Common myeloid progenitor, CD34-positive (primary cell): ENCODE results near the gene CRELD1.
"Not testable (repeated sequence)": the region's sequence is repeated elsewhere in the genome, so short reads cannot be mapped to it uniquely, and the experiment has no call there.

Experiments used
- CTCF ChIA-PET: fragments of 350-600 bp; sonication (Branson Sonifier 250); formaldehyde crosslinking; loops from one replicate; lab custom pipeline; 2021; ENCODE audit warnings: antibody characterized with exemption; lab: Charles Lee
- POLR2A ChIA-PET: fragments of 350-600 bp; sonication (Branson Sonifier 250); formaldehyde crosslinking; loops from one replicate; lab custom pipeline; 2021; ENCODE audit warnings: antibody characterized with exemption; lab: Charles Lee
- DNase-seq, 3 donors: peaks; one replicate each; pipeline versions ENCODE4 v3.0.0 to v3.0.0-alpha.2; 2013
- H3K27ac ChIP-seq, 2 experiments: 1 replicate in 1 of 2; 2 replicates in 1 of 2; pipeline ENCODE4 v1.7.0; 2013; ENCODE audit warnings: inconsistent platforms in 2 of 2, low read length in 2 of 2, mild to moderate bottlenecking in 2 of 2, low read depth in 1 of 2, moderate library complexity in 1 of 2; ENCODE audit not compliant: severe bottlenecking in 2 of 2, insufficient read depth in 1 of 2, poor library complexity in 1 of 2
- H3K27me3 ChIP-seq, 5 experiments: replicated peaks in 2 of 5; 1 replicate in 3 of 5; 2 replicates in 2 of 5; pipeline versions ENCODE4 v1.6.1 to v1.7.0; 2013; ENCODE audit warnings: low read length in 4 of 5, mild to moderate bottlenecking in 2 of 5, moderate library complexity in 2 of 5, inconsistent platforms in 1 of 5; ENCODE audit not compliant: insufficient read depth in 5 of 5, control insufficient read depth in 4 of 5
- H3K36me3 ChIP-seq, 4 experiments: 1 replicate in 2 of 4; 2 replicates in 2 of 4; pipeline versions ENCODE4 v1.6.1 to v1.7.0; 2013; ENCODE audit warnings: low read length in 3 of 4, control low read depth in 1 of 4, mild to moderate bottlenecking in 1 of 4; ENCODE audit not compliant: control insufficient read depth in 4 of 4, insufficient read depth in 4 of 4
- H3K4me1 ChIP-seq, 4 experiments: 1 replicate in 3 of 4; 2 replicates in 1 of 4; pipeline versions ENCODE4 v1.6.1 to v1.7.1; 2013; ENCODE audit warnings: low read length in 3 of 4, mild to moderate bottlenecking in 3 of 4, control low read depth in 1 of 4, inconsistent platforms in 1 of 4, moderate library complexity in 1 of 4; ENCODE audit not compliant: control insufficient read depth in 4 of 4, insufficient read depth in 4 of 4; ENCODE audit errors: control extremely low read depth in 1 of 4
- H3K4me3 ChIP-seq, 7 experiments: 1 replicate in 4 of 7; 2 replicates in 3 of 7; pipeline versions ENCODE4 v1.5.1 to v1.7.0; 2013; ENCODE audit warnings: mild to moderate bottlenecking in 7 of 7, low read length in 6 of 7, moderate library complexity in 6 of 7, inconsistent platforms in 2 of 7, low read depth in 2 of 7, control low read depth in 1 of 7; ENCODE audit not compliant: insufficient read depth in 4 of 7, control insufficient read depth in 1 of 7; ENCODE audit errors: extremely low read depth in 1 of 7
- H3K9me3 ChIP-seq, 5 experiments: 1 replicate in 4 of 5; 2 replicates in 1 of 5; pipeline versions ENCODE4 v1.6.1 to v1.7.1; 2013; ENCODE audit warnings: low read length in 4 of 5, mild to moderate bottlenecking in 2 of 5, inconsistent platforms in 1 of 5, low read depth in 1 of 5, moderate library complexity in 1 of 5; ENCODE audit not compliant: control insufficient read depth in 4 of 5, insufficient read depth in 2 of 5; ENCODE audit errors: control extremely low read depth in 1 of 5
- WGBS: methylation state at CpG from one replicate; pipeline ENCODE4 v1.1.5; 2013; ENCODE audit not compliant: insufficient coverage; 5-methylcytosine and 5-hydroxymethylcytosine counted together

Gene CRELD1

DNA sequence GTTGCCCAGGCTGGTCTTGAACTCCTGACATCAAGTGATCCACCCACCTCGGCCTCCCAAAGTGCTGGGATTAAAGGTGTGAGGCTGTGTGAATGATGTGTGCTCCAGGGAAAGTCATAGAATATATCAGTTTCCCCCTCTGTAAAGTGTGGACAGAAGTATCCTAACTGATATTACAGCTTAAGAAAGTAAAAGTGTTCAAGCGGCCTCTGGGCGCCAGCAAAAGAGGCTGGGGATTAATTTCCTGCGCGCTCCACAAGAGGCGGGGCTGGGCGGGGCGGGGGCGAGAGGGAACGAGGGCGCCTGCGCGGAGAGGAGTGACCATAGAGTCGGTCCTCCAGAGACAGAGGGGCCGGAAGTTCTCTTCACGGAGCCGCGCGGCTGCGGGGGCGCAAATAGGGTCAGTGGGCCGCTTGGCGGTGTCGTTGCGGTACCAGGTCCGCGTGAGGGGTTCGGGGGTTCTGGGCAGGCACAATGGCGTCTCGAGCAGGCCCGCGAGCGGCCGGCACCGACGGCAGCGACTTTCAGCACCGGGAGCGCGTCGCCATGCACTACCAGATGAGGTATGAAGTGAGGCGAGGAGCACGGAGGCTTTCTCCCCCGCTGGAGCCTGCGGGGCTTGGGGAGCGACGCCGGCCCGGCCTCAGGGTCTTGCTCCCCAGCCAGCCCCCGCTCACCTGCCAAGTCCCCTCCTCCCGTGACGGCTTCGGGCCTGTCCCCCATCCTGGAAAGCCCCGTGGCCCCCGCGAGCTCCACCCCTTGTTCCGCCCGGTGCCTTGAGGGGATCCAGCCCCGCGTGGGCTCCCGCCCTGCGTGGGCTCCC is 43.2 kb upstream of the CRELD1 start, which contains the start of gene JAGN1:
Gene JAGN1 (plus strand): TSS at position 362 of the 823 bp plus-strand sequence. CDS start 113 bp downstream, at position 475.
- H3K9me3 ChIP-seq: no peaks in the 10 kb centered on the region
- under 1% methylated on average over 54 of the region's 62 CpGs for WGBS
- H3K27me3 ChIP-seq: no peaks in the 10 kb centered on the region
- DNase-seq: peak; percentile 91 to 93 (median 93)
- peaks cover 17 to 38% (median 30%) of the 10 kb centered on the region in 4 experiments for H3K4me1 ChIP-seq
- POLR2A ChIA-PET: interaction anchor here (0.7 to 1.6 kb wide), 4 partner anchors 12 to 136 kb away, joined by 4 to 8 read pairs (median 6); partner anchors contain the start of genes CRELD1 and FANCD2
- H3K4me3 ChIP-seq: peak within 1 kb of the TSS; percentile 69 to 99 (median 92)
- CTCF ChIA-PET: interaction anchor here (1.3 to 2.0 kb wide), 6 partner anchors 11 to 42 kb away, joined by 3 to 11 read pairs (median 7); partner anchors contain the start of genes CRELD1 and IL17RE
- peaks cover 4 to 20% (median 11%) of the 10 kb centered on the region in 4 experiments for H3K36me3 ChIP-seq
- peak within 1 kb of the TSS; percentile 97 for H3K27ac ChIP-seq

DNA sequence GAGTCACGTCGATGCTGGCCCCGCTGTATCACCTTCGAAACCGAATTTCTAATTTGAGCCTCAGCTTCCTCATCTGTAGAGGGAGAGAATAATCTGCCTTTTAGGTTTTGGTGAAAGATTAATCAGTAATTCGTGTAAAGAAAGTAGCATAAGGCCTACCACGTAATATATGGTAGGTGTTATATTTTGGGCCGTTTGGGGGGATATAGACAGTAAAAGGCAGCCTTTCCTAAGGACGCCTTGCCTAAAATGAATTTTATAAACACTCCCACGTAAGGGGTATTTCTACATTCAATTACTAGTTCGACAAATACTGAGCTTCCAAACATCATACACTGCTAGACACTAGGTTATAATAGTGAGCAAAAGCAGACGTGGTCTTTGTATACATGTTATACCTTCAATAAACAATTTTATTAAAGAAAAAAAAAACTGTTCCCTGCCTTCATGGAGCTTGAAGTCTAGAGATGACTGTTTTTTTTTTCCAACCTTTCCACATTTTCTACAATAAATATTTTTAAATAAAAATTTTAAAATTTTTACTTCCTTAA is 42.5 kb upstream of the CRELD1 start:
- Histone ChIP-seq H3K27me3 (no peaks in the 10 kb centered on the region), H3K4me1 (peaks cover 17 to 41% (median 31%) of the 10 kb centered on the region in 4 experiments), H3K27ac (peak overlapping the region; percentile 97), H3K36me3 (peaks cover 4 to 20% (median 11%) of the 10 kb centered on the region in 4 experiments), H3K9me3 (no peaks in the 10 kb centered on the region), H3K4me3 (peak overlapping the region; percentile 69 to 99 (median 92))
- ChIA-PET CTCF (interaction anchor here (1.1 to 2.0 kb wide), 6 partner anchors 11 to 59 kb away, joined by 4 to 11 read pairs (median 7); partner anchors contain the start of genes CRELD1 and IL17RE), POLR2A (interaction anchor here (0.7 to 1.6 kb wide), 4 partner anchors 11 to 135 kb away, joined by 4 to 8 read pairs (median 6); partner anchors contain the start of genes CRELD1 and FANCD2)
- WGBS: 0% methylated on average over 7 of the region's 12 CpGs
- DNase-seq: no peak

DNA sequence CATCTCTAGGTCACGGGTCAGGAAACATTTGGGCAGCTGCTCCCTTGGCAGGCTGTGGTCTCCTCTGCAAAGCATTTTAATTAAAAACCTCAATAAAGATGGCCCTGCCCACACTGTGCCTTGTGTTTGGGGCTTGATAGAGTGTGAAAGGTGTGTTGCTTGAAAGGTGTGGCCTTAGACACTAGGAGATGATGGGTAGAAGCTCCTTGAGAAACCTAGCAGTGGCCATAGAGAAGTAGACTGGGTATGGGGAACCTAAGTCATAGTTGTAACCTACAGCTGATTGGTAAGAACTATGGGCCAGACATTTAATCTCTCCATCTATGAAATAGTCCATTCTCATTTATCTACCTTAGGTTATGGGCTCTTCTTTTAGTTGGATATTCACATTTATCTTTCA is 39.9 kb upstream of the CRELD1 start:
- no peaks in the 10 kb centered on the region for H3K27me3 ChIP-seq
- peaks cover 4 to 20% (median 11%) of the 10 kb centered on the region in 4 experiments for H3K36me3 ChIP-seq
- H3K9me3 ChIP-seq: no peaks in the 10 kb centered on the region
- H3K4me3 ChIP-seq: no peak overlapping the region
- 33% methylated on average over 1 of the region's 1 CpG for WGBS
- peaks cover 17 to 63% (median 48%) of the 10 kb centered on the region in 4 experiments for H3K4me1 ChIP-seq
- POLR2A ChIA-PET: interaction anchor here (0.8 kb wide), 1 partner anchor 39 kb away, joined by 3 read pairs; no protein-coding TSS in a partner anchor
- DNase-seq: no peak
- no peak overlapping the region for H3K27ac ChIP-seq
- CTCF ChIA-PET: interaction anchor here (0.9 to 2.6 kb wide), 11 partner anchors 10 to 39 kb away, joined by 3 to 12 read pairs (median 4); partner anchors contain the start of genes CRELD1 and IL17RE

DNA sequence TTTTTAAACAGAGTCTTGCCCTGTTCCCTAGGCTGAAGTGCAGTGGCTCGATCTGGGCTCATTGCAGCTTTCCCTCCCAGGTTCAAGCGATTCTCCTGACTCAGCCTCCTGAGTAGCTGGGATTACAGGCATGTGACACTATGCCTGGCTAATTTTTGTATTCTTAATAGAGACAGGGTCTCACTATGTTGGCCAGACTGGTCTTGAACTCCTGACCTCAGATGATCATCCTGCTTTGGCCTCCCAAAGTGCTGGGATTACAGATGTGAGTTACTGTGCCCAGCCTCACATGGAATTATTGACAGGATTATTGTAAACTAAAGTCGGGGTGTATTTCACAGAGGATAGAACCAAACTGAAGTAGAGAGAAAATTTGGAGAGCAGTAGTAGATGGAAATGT is 37.9 kb upstream of the CRELD1 start:
- H3K4me3 ChIP-seq, DNase-seq, POLR2A ChIA-PET, H3K27me3 ChIP-seq, H3K9me3 ChIP-seq, H3K27ac ChIP-seq: not testable (repeated sequence)
- Histone ChIP-seq H3K4me1 (peaks cover 17 to 76% (median 51%) of the 10 kb centered on the region in 4 experiments), H3K36me3 (peaks cover 4 to 20% (median 11%) of the 10 kb centered on the region in 4 experiments)
- WGBS: 97% methylated on average over 3 of the region's 3 CpGs
- CTCF ChIA-PET: interaction anchor here (1.0 to 1.6 kb wide), 2 partner anchors 35 kb away, joined by 3 to 5 read pairs; no protein-coding TSS in a partner anchor

DNA sequence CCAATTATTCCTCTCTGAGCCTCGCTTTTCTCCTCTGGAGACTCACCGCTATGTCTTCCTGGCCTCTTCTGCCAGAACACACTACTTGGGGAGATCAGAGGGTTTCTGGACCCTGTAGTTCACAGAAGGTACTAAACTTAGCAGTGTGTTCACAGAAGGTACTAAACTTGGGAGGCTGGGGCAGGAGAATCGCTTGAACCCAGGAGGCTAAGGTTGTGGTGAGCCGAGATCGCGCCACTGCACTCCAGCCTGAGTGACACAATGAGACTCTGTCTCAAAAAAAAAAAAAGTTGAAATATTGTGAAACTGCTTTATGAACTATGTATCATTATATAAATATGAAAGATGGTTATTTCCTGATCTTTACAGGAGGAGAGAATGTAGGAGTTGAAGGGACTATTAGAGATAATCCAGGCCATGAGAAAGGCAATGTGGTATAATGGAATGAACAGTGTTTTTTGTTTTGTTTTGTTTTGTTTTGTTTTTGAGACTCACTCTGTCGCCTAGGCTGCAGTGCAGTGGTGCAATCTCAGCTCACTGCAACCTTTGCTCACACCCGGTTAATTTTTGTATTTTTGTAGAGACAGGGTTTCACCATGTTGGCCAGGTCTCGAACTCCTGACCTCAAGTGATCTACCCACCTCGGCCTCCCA is 36.8 kb upstream of the CRELD1 start:
- POLR2A ChIA-PET, H3K27ac ChIP-seq, H3K4me3 ChIP-seq, H3K27me3 ChIP-seq, DNase-seq, H3K9me3 ChIP-seq: not testable (repeated sequence)
- WGBS: 94% methylated on average over 3 of the region's 10 CpGs
- H3K4me1 ChIP-seq: peaks cover 19 to 87% (median 49%) of the 10 kb centered on the region in 4 experiments
- CTCF ChIA-PET: interaction anchor here (1.0 kb wide), 2 partner anchors 15 to 36 kb away, joined by 3 read pairs; no protein-coding TSS in a partner anchor
- H3K36me3 ChIP-seq: peaks cover 4 to 20% (median 11%) of the 10 kb centered on the region in 4 experiments
